ENCODE results near the gene CCDC195. TPM values are rescaled to one million over a fixed set of nuclear protein-coding genes. Genes with fewer than 3 reads are reported as not detected.

The CCDC195 gene
- total RNA-seq, 1 donor from 2014 or later = not detected

DNA sequence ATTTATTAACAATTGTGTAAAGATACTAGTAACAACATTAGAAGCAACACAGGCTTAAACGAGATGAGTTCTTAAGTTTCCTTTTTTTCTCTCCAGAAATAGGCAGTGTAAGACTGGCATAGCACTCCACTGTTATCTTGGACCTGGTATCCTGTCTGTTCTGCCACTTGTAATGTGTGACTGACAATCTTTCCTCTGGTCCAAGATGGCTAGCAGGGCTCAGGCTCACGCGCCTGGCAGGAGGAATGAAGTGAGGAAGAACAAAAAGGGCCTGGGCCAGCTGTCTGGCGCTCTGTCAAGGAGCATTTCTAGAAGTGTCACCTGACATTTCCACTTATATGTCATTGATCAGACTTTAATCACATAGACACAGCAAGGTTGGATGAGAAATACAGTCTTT, 31.6 kb upstream of the CCDC195 start:
- Histone ChIP-seq H3F3A (ENCODE audit: low read depth) (no peaks in the 10 kb centered on the region), H3K27ac (no peak overlapping the region), H3K4me3 (no peak overlapping the region), H3K4me1 (no peaks in the 10 kb centered on the region), H3K36me3 (no peaks in the 10 kb centered on the region), H2AFZ (replicated peaks) (no peak overlapping the region), H3K9ac (no peak overlapping the region), H3K9me3 (ENCODE audit: low read depth) (no peaks in the 10 kb centered on the region), H3K27me3 (no peaks in the 10 kb centered on the region), H3K4me2 (no peak overlapping the region), H4K20me1 (ENCODE audit: low read depth) (no peaks in the 10 kb centered on the region), H3K79me2 (ENCODE audit: low read depth) (no peaks in the 10 kb centered on the region)
- Mint-ChIP-seq H3K4me1 (peaks cover 1% of the 10 kb centered on the region), H3K27ac (no peak overlapping the region), H3K36me3 (no peaks in the 10 kb centered on the region), H3K9me3 (no peaks in the 10 kb centered on the region), H3K4me3 (no peak overlapping the region), H3K27me3 (ENCODE audit: insufficient read depth, low read depth) (no peaks in the 10 kb centered on the region)
- DNase-seq (ENCODE audit: low spot score) = no peak
- TF ChIP-seq, protein P1, sequence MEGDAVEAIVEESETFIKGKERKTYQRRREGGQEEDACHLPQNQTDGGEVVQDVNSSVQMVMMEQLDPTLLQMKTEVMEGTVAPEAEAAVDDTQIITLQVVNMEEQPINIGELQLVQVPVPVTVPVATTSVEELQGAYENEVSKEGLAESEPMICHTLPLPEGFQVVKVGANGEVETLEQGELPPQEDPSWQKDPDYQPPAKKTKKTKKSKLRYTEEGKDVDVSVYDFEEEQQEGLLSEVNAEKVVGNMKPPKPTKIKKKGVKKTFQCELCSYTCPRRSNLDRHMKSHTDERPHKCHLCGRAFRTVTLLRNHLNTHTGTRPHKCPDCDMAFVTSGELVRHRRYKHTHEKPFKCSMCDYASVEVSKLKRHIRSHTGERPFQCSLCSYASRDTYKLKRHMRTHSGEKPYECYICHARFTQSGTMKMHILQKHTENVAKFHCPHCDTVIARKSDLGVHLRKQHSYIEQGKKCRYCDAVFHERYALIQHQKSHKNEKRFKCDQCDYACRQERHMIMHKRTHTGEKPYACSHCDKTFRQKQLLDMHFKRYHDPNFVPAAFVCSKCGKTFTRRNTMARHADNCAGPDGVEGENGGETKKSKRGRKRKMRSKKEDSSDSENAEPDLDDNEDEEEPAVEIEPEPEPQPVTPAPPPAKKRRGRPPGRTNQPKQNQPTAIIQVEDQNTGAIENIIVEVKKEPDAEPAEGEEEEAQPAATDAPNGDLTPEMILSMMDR (IDR thresholded peaks at IDR 0.05) = no peak
- TF ChIP-seq EZH2phosphoT487 (IDR thresholded peaks at IDR 0.05) = no peak
- no peak for TF ChIP-seq EZH2 (IDR thresholded peaks at IDR 0.05)

DNA sequence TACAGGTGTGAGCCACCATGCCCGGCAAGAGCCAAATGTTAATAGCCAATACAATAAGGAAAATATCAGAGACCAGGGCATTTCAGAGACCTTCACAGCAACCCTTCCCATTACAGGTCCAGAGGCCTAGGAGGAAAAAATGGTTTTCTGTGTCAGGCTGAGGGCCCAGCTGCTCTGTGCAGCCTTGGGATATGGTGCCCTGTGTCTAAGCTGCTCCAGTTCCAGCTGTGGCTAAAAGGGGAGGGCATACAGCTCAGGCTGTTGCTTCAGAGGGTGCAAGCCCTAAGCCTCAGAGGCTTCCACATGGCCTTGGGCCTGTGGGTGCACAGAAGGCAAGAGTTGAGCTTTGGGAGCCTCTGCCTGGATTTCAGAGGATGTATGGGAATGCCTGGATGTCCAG, 20.1 kb upstream of the CCDC195 start:
- no peaks in the 10 kb centered on the region for H3F3A ChIP-seq (ENCODE audit: low read depth)
- Mint-ChIP-seq H3K27me3 (ENCODE audit: insufficient read depth, low read depth) (no peaks in the 10 kb centered on the region), H3K9me3 (peaks cover 29% of the 10 kb centered on the region), H3K36me3 (peaks cover 2% of the 10 kb centered on the region), H3K4me3 (no peak overlapping the region), H3K27ac (no peak overlapping the region), H3K4me1 (no peaks in the 10 kb centered on the region)
- no peaks in the 10 kb centered on the region for H3K27me3 ChIP-seq
- TF ChIP-seq EZH2 (IDR thresholded peaks at IDR 0.05) (no peak), EZH2phosphoT487 (IDR thresholded peaks at IDR 0.05) (no peak)
- TF ChIP-seq, protein P1 (IDR thresholded peaks at IDR 0.05) = no peak
- no peak overlapping the region for H3K27ac ChIP-seq
- no peaks in the 10 kb centered on the region for H3K79me2 ChIP-seq (ENCODE audit: low read depth)
- no peaks in the 10 kb centered on the region for H3K4me1 ChIP-seq
- H3K4me3 ChIP-seq = no peak overlapping the region
- H3K9me3 ChIP-seq (ENCODE audit: low read depth) = no peaks in the 10 kb centered on the region
- no peaks in the 10 kb centered on the region for H3K36me3 ChIP-seq
- H3K9ac ChIP-seq = no peak overlapping the region
- no peaks in the 10 kb centered on the region for H4K20me1 ChIP-seq (ENCODE audit: low read depth)
- no peak overlapping the region for H3K4me2 ChIP-seq
- no peak overlapping the region for H2AFZ ChIP-seq (replicated peaks)
- no peak for DNase-seq (ENCODE audit: low spot score)

DNA sequence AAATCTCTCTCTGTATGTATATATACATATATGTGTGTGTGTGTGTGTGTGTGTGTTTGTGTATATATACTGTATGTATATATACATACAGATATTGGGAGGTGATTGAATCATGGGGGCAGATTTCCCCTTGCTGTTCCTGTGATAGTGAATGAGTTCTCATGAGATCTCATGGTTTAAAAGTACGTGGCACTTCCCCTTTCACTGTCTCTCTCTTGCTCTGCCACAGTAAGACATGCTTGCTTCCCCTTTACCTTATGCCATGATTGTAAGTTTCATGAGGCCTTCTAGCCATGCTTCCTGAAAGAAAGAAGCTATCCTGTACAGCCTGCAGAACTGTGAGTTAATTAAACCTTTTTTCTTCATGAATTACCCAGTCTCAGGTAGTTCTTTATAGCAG, 18.8 kb upstream of the CCDC195 start:
- H3K36me3 Mint-ChIP-seq = peaks cover 2% of the 10 kb centered on the region
- H3K9me3 Mint-ChIP-seq = peaks cover 29% of the 10 kb centered on the region
- no peaks in the 10 kb centered on the region for H3K27me3 Mint-ChIP-seq (ENCODE audit: insufficient read depth, low read depth)

More for the DNA sequence above, 18.8 kb upstream of the CCDC195 start:
- Mint-ChIP-seq H3K4me3 (no peak overlapping the region), H3K4me1 (no peaks in the 10 kb centered on the region), H3K27ac (no peak overlapping the region)
- Histone ChIP-seq H3K27ac (no peak overlapping the region), H3K36me3 (no peaks in the 10 kb centered on the region), H3F3A (ENCODE audit: low read depth) (no peaks in the 10 kb centered on the region), H3K4me1 (no peaks in the 10 kb centered on the region), H3K4me3 (no peak overlapping the region), H3K79me2 (ENCODE audit: low read depth) (no peaks in the 10 kb centered on the region), H3K4me2 (no peak overlapping the region), H3K27me3 (no peaks in the 10 kb centered on the region), H4K20me1 (ENCODE audit: low read depth) (no peaks in the 10 kb centered on the region), H3K9ac (no peak overlapping the region), H2AFZ (replicated peaks) (no peak overlapping the region), H3K9me3 (ENCODE audit: low read depth) (no peaks in the 10 kb centered on the region)
- no peak for DNase-seq (ENCODE audit: low spot score)
- TF ChIP-seq EZH2 (IDR thresholded peaks at IDR 0.05) (no peak), EZH2phosphoT487 (IDR thresholded peaks at IDR 0.05) (no peak)
- TF ChIP-seq, protein P1 (IDR thresholded peaks at IDR 0.05) = no peak
